GM21786 (cell line): Measurements from ENCODE around the gene INTS7.
"Not testable (repeated sequence)": the region's sequence is repeated elsewhere in the genome, so short reads cannot be mapped to it uniquely, and the experiment has no call there.

Experiments used
- ATAC-seq: cut with Tn5 transposase; IDR thresholded peaks from one replicate; pipeline ENCODE4 v1.9.1; 2021; ENCODE audit not compliant: unreplicated experiment

INTS7 gene

GRCh38 chr1:211986628-211987254, 48.6 kb downstream of the INTS7 start:
- no peak for ATAC-seq

GRCh38 chr1:211985556-211986264, 49.6 kb downstream of the INTS7 start:
- ATAC-seq = peak; percentile 97

- no peak for ATAC-seq
These were observed 56.8 kb downstream of the INTS7 start for GRCh38 chr1:211978596-211978995.

GRCh38 chr1:211975152-211975941, 60.0 kb downstream of the INTS7 start:
- ATAC-seq = no peak

DNA sequence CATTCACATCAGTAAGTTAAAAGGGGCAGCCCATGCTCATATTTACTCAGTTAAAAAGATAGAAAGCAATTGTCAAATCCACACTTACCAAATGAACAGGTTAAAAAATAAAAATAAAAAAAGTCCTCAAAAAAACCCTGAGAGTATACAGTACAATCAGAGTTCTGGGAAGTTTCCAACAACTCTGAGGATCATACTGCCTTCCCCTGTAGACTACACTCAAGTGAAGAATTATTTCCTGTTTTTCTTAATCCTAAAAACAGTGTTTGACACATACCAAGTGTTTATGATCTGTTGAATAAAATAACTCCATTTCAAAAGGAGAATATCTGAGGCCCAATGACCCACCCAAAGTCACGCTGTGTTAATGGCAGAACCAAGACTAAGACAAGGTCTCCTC, 61.8 kb downstream of the INTS7 start:
- no peak for ATAC-seq

DNA sequence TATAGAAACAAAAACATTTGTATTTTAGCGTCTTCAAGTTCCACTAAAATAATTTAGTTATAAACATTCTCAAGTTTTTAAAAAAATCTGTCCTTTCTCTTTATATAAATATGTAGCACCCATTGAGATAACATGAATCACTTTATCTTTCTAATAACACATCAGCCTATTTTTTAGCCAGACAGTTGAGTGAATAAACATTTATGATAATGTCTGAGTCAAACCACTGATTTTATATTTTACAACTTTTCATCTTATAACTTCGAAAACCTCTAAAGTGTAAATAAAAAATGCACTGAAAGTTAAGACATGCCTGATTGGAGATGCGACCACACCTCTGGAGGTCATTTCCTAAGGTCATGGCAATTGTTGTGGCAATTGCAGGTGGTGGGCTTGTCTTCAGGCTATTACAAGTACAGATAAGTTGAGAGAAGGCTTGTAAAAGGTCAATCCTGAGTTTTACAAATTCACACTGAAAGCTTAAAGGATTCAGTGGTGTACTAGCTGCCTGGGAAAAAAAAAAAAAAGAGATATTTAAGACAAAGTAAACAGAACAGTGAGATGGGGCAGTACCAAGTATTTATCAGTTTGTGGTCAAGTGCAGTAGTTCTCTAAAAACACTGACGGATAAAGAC, 67.0 kb downstream of the INTS7 start:
- no peak for ATAC-seq

- ATAC-seq = no peak
These were observed 67.7 kb downstream of the INTS7 start for GRCh38 chr1:211967704-211968103.

DNA sequence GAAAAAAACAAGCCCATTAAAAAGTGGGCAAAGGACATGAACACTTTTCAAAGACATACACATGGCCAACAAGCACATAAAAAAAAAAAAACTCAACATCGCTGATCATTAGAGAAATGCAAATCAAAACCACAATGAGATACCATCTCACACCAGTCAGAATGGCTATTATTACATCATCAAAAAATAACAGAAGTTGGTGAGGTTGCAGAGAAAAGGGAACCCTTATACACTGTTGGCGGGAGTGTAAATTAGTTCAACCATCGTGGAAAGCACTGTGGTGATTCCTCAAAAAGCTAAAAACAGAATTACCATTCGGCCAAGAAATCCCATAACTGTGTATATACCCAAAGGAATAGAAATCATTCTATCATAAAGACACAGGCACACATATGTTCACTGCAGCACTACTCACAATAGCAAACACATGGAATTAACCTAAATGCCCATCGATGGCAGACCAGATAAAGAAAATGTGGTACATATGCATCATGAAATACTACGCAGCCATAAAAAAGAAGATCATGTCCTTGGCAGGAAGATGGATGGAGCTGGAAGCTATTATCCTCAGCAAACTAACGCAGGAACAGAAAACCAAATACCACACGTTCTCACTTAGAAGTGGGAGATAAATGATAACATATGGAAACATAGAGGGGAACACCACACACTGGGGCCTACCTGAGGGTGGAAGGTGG, 70.1 kb downstream of the INTS7 start:
- ATAC-seq = no peak

- no peak for ATAC-seq
These were observed 75.7 kb downstream of the INTS7 start for GRCh38 chr1:211959680-211960079.

GRCh38 chr1:211959221-211959620, 76.1 kb downstream of the INTS7 start:
- no peak for ATAC-seq

GRCh38 chr1:211954028-211954427, 81.3 kb downstream of the INTS7 start:
- ATAC-seq = not testable (repeated sequence)

DNA sequence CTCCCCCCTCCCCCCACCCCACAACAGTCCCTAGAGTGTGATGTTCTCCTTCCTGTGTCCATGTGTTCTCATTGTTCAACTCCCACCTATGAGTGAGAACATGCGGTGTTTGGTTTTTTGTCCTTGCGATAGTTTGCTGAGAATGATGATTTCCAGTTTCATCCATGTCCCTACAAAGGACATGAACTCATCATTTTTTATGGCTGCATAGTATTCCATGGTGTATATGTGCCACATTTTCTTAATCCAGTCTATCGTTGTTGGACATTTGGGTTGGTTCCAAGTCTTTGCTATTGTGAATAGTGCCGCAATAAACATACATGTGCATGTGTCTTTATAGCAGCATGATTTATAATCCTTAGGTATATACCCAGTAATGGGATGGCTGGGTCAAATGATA, 81.8 kb downstream of the INTS7 start:
- not testable (repeated sequence) for ATAC-seq

DNA sequence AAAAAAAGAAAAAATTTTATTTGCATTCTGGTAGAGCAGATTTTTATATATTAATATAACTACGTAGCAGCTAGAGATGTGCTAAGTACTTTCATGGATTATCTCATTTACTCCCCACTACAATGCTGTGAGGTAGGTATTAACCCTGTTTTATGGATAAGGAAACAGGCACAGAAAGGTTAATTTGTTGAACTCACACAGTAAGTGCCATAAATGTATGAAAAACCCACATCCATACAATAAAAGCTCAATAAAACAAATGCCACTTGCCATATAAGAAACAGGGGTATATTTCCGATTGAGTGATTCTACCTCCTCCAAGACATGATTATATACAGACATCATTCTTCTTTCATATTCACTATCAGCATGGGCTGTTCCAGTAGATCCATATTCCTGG, 83.1 kb downstream of the INTS7 start:
- no peak for ATAC-seq

- ATAC-seq = peak; percentile 96
These were observed 83.5 kb downstream of the INTS7 start for GRCh38 chr1:211951856-211952255.

DNA sequence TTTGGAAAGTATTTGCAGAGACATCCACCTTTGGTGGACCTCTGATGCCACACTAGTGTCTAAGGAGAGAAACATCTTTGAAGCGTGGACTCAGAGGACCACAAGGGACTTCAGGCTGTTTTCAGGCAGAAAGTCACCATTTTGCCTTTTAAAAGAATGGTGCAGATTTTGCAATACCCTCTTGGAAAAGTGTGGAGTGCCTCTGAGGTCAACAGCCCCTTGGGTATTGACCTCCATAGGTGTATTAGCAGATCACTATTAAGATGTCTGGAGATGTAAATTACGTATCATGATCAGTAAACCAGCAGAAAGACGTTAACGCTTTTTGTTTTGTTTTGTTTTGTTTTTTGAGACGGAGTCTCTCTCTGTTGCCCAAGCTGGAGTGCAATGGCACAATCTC, 87.0 kb downstream of the INTS7 start:
- ATAC-seq = no peak

DNA sequence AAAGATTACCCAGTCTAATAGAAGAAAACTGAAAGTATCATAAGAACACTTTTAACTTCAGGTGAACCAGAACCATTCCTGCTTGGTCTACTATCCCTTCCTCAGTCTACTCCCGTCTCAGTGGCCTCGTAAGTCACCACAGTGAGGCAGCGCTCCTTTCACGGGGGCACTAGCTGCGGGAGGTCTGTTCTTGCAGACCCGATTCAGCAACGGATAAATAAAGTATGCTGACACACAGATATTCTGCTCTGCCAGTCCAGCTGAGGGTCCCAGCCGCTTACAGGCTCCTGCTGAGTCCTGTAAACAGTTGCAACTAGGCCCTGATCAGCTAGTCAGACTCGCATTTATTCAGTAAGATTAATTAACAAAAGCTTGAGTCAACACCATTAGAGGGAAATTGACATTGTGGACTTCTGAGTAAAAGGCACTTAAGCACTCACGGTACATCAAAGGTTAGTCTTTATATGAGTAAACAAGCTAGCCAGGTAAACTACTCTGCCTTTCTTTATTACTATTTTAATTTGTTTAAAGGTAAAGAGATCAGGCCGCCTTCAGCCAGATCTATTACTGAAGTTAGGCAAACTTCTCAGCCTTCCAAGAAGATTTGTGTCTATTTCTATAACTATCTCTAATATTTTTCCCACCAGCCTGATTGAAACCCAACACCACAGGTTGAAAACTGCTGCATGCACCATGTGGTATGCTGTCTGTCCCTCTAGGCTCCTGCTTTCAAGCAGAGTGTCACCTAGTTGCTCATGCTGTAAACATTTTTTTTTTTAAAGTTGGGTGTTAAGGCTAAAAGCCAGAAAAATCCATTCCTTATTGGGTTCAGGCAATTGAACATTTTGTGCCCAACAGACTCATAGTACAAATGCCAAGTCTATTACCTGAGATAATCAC, 87.7 kb downstream of the INTS7 start:
- no peak for ATAC-seq

- ATAC-seq = no peak
These were observed 90.4 kb downstream of the INTS7 start for GRCh38 chr1:211944733-211945500.

GRCh38 chr1:211942583-211942982, 92.8 kb downstream of the INTS7 start:
- ATAC-seq = no peak

- peak; percentile 74 for ATAC-seq
These were observed 95.4 kb downstream of the INTS7 start for GRCh38 chr1:211939876-211940468.
